SIG-M5 (cell line): ENCODE measurements around the gene SLC6A20.

Experiments used
- DNase-seq: peaks from one replicate; lab custom pipeline; 2025; lab: John Stamatoyannopoulos, UW

The SLC6A20 gene

GRCh38 chr3:45800611-45801010 lies 4.3 kb upstream of the SLC6A20 start:
- DNase-seq = no peak

- no peak for DNase-seq
Measured at GRCh38 chr3:45799586-45799985, 3.2 kb upstream of the SLC6A20 start.

- no peak for DNase-seq
Measured at GRCh38 chr3:45798034-45798433, 1.7 kb upstream of the SLC6A20 start.

- no peak for DNase-seq
Measured at GRCh38 chr3:45796902-45797637, 734 bp upstream of the SLC6A20 start.

GRCh38 chr3:45795509-45795881 lies 841 bp downstream of the SLC6A20 start:
- DNase-seq = no peak

- DNase-seq = no peak
Measured at GRCh38 chr3:45794660-45795059, 1.7 kb downstream of the SLC6A20 start.

GRCh38 chr3:45794177-45794560 lies 2.2 kb downstream of the SLC6A20 start:
- DNase-seq = no peak

- no peak for DNase-seq
Measured at GRCh38 chr3:45793482-45794176, 2.7 kb downstream of the SLC6A20 start.

GRCh38 chr3:45792516-45793172 lies 3.7 kb downstream of the SLC6A20 start:
- DNase-seq = no peak

- no peak for DNase-seq
Measured at GRCh38 chr3:45792036-45792435, 4.3 kb downstream of the SLC6A20 start.

- DNase-seq = no peak
Measured at GRCh38 chr3:45790596-45790995, 5.7 kb downstream of the SLC6A20 start.

- no peak for DNase-seq
Measured at GRCh38 chr3:45789235-45789812, 7.0 kb downstream of the SLC6A20 start.

- no peak for DNase-seq
Measured at GRCh38 chr3:45787551-45787950, 8.8 kb downstream of the SLC6A20 start.

GRCh38 chr3:45786801-45787495 lies 9.4 kb downstream of the SLC6A20 start:
- no peak for DNase-seq

- no peak for DNase-seq
Measured at GRCh38 chr3:45785605-45786150, 10.7 kb downstream of the SLC6A20 start.

- no peak for DNase-seq
Measured at GRCh38 chr3:45783667-45784066, 12.7 kb downstream of the SLC6A20 start.

- no peak for DNase-seq
Measured at GRCh38 chr3:45782381-45782780, 14.0 kb downstream of the SLC6A20 start.

- no peak for DNase-seq
Measured at GRCh38 chr3:45781841-45782240, 14.5 kb downstream of the SLC6A20 start.

GRCh38 chr3:45781271-45781670 lies 15.1 kb downstream of the SLC6A20 start:
- no peak for DNase-seq

GRCh38 chr3:45779746-45780735 lies 16.3 kb downstream of the SLC6A20 start:
- no peak for DNase-seq

GRCh38 chr3:45778761-45779201 lies 17.6 kb downstream of the SLC6A20 start:
- DNase-seq = no peak
